ENCODE results near the gene PPP6R2. TPM values are rescaled to one million over a fixed set of nuclear protein-coding genes. Genes with fewer than 3 reads are reported as not detected.

The PPP6R2 gene
- total RNA-seq, 1 experiment from 2014 or later = 42.6 TPM

GRCh38 chr22:50455201-50455600 lies 112.1 kb downstream of the PPP6R2 start:
- no CpG with 5 or more reads among the region's 18 CpGs for WGBS (ENCODE audit: extremely low coverage, insufficient read length, low lambda C conversion rate)
- Mint-ChIP-seq H3K27me3 (ENCODE audit: low read depth) (no peaks in the 10 kb centered on the region), H3K36me3 (ENCODE audit: insufficient read depth in 1 of 3, low read depth in 3 of 3) (peaks cover 23 to 73% (median 72%) of the 10 kb centered on the region in 3 experiments), H3K27ac (no peak overlapping the region), H3K4me3 (no peak overlapping the region), H3K4me1 (no peaks in the 10 kb centered on the region), H3K9me3 (no peaks in the 10 kb centered on the region; a peak in 1 of 5 replicates)
- Histone ChIP-seq H4K91ac (ENCODE audit: insufficient read length, low read depth, low read length) (no peak overlapping the region), H4K8ac (replicated peaks; ENCODE audit: insufficient read length, low read depth, low read length) (no peak overlapping the region), H3K27me3 (ENCODE audit: insufficient read depth, low read length) (no peaks in the 10 kb centered on the region), H3K79me1 (ENCODE audit: insufficient read depth, low read depth, low read length, poor library complexity, severe bottlenecking) (no peaks in the 10 kb centered on the region), H2AFZ (ENCODE audit: low read length) (no peak overlapping the region), H3K18ac (ENCODE audit: insufficient read length, low read depth, low read length) (no peak overlapping the region), H3K27ac (ENCODE audit: insufficient read length, low read depth, low read length) (no peak overlapping the region), H3K56ac (ENCODE audit: insufficient read length, low read depth, low read length) (no peak overlapping the region), H4K5ac (ENCODE audit: insufficient read length, low read depth, low read length) (no peak overlapping the region), H3K23ac (ENCODE audit: insufficient read length, low read depth, low read length) (no peak overlapping the region), H3K23me2 (ENCODE audit: insufficient read length, low read depth, low read length, poor library complexity, severe bottlenecking) (no peaks in the 10 kb centered on the region), H3T11ph (ENCODE audit: low read length) (no peak overlapping the region), H4K20me1 (ENCODE audit: control insufficient read depth, insufficient read depth, insufficient read length) (peaks cover 5% of the 10 kb centered on the region), H3K79me2 (ENCODE audit: insufficient read depth, low read length) (no peaks in the 10 kb centered on the region), H2BK5ac (ENCODE audit: insufficient read length, low read length) (no peak overlapping the region), H3K14ac (ENCODE audit: insufficient read depth, low read length) (no peak overlapping the region), H2BK15ac (ENCODE audit: low read depth, low read length) (no peak overlapping the region), H2BK20ac (ENCODE audit: low read depth, low read length, poor library complexity, severe bottlenecking) (no peak overlapping the region), H3K9me3 (ENCODE audit: control insufficient read depth, low read depth, low read length) (no peaks in the 10 kb centered on the region), H2AK5ac (ENCODE audit: insufficient read length, low read length) (no peak overlapping the region), H3K4ac (ENCODE audit: low read depth, low read length) (no peak overlapping the region), H3K4me2 (ENCODE audit: insufficient read depth, insufficient read length, low read length) (no peak overlapping the region), H3K9ac (ENCODE audit: extremely low read depth, insufficient read length, low read length) (no peak overlapping the region), H2BK120ac (ENCODE audit: low read depth, low read length, poor library complexity, severe bottlenecking) (no peak overlapping the region), H3K4me1 (ENCODE audit: insufficient read depth, low read length) (no peaks in the 10 kb centered on the region), H2BK12ac (ENCODE audit: insufficient read length, low read depth, low read length) (no peak overlapping the region)
- no peak for TF ChIP-seq CTCF (conservative IDR thresholded peaks at IDR 0.05)
- no peak for DNase-seq

Data from H9 (cell line).